ENCODE measurements around the gene GATC.

DNA sequence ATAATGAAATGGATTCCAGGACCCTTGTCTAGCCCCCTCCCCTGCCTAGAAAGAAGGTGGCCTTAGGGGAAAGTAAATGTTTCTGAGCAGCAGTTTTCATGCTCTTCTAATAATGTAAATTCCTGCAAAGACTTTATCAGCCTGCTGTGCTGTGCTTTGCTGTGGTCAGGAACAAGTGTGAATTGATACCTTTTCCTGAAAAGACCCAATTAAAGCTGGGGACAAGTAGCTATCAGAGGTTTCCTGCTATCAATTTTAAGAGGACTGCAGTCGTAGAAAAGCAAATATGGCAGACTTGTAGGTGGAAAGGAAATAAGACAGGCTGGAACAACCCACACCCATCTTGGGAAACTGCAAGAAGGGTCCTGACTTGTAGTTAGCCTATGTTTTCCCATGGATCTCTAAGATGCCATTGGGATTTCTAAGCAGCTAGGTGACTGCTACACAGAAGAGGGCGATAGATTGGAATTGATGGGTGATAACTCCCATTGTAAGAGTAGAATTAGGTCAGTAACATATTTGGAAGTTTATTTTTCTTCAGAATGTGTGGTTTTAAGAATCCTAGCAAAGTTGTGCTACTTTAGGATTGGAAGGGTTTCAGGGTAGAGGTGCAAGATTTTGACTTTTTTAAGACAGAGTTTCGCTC lies 52.7 kb downstream of the GATC start:
- TF ChIP-seq, protein P1, sequence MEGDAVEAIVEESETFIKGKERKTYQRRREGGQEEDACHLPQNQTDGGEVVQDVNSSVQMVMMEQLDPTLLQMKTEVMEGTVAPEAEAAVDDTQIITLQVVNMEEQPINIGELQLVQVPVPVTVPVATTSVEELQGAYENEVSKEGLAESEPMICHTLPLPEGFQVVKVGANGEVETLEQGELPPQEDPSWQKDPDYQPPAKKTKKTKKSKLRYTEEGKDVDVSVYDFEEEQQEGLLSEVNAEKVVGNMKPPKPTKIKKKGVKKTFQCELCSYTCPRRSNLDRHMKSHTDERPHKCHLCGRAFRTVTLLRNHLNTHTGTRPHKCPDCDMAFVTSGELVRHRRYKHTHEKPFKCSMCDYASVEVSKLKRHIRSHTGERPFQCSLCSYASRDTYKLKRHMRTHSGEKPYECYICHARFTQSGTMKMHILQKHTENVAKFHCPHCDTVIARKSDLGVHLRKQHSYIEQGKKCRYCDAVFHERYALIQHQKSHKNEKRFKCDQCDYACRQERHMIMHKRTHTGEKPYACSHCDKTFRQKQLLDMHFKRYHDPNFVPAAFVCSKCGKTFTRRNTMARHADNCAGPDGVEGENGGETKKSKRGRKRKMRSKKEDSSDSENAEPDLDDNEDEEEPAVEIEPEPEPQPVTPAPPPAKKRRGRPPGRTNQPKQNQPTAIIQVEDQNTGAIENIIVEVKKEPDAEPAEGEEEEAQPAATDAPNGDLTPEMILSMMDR (optimal IDR thresholded peaks at IDR 0.05 in 1 of 3, IDR thresholded peaks at IDR 0.05 in 1 of 3, conservative IDR thresholded peaks at IDR 0.05 in 1 of 3; ENCODE audit: extremely low read depth in 1 of 3, insufficient read depth in 2 of 3, low read length in 3 of 3) = no peak
- TF ChIP-seq EZH2 (IDR thresholded peaks at IDR 0.05; ENCODE audit: low read length) = no peak

All from keratinocyte (primary cell).